ENCODE results near the gene SH3RF1. TPM values are rescaled to one million over a fixed set of nuclear protein-coding genes. Genes with fewer than 3 reads are reported as not detected.

SH3RF1 gene
- total and polyA plus RNA-seq, 2 of the 13 experiments (the other 11 are each of a cell fraction or from before 2014, with no cell fraction given) = 3.1 to 3.2 TPM

DNA sequence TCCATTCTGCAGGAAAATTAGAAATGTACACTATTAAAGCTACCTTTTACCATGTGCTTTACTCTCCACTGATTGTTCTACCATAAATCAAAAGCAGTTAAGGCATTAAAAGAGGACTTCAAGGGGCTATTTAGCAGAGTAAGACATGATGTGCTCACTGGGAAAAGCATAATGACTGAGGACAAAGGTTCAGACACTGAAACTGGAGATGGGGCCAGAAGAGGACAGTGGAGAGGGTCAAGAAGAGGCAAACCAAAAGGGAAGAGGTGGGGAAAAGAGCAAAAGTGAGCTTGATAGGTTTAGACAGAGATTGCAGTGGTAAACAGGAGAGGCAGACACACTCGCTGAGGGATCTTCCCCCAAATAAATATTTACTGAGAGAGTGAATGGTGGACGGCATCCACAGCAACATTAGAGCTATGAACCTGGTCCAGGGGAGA lies 23.8 kb downstream of the SH3RF1 start:
- intact Hi-C loops (cut with micrococcal nuclease; ENCODE audit: unreplicated experiment) (no loop called here), in situ Hi-C loops (cut with HindIII; ENCODE audit: extremely low pct_ligation_motif_present, low pct_unique_long_range_greater_than_20kb) (no loop called here)
- no peaks in the 10 kb centered on the region for H3K27me3 ChIP-seq (ENCODE audit: control insufficient read depth in 1 of 2, insufficient read depth in 2 of 2, low read length in 2 of 2)
- H3K79me2 ChIP-seq (ENCODE audit: insufficient read depth, low read length) = peaks cover 6% of the 10 kb centered on the region
- peak overlapping the region; percentile 34; the same call in 1 of the 2 replicates for H3K4me2 ChIP-seq (ENCODE audit: low read depth, low read length)
- no peaks in the 10 kb centered on the region for H3K36me3 ChIP-seq (replicated peaks in 1 of 2; ENCODE audit: control insufficient read depth in 1 of 2, insufficient read depth in 2 of 2, low read length in 2 of 2)
- WGBS (ENCODE audit: low lambda C conversion rate) = 12% methylated on average over 2 of the region's 2 CpGs
- peak overlapping the region; percentile 29 for H3K27ac ChIP-seq (ENCODE audit: extremely low read length, insufficient read depth, low read length)
- H3K9ac ChIP-seq (ENCODE audit: insufficient read depth, low read depth, low read length) = no peak overlapping the region
- DNase-seq (ENCODE audit: low spot score) = no peak
- H2AFZ ChIP-seq (ENCODE audit: low read length) = no peak overlapping the region
- ATAC-seq = no peak
- H3K4me3 ChIP-seq (replicated peaks in 1 of 3; ENCODE audit: insufficient read depth in 1 of 3, low read depth in 2 of 3, low read length in 3 of 3) = peak overlapping the region in 1 of 3 experiments; percentile 2; a peak in 1 of 6 replicates
- ChIA-PET POLR2A (no interaction called here), CTCF (ENCODE audit: low intra/inter-chr PET ratio, low total read pairs) (no interaction called here)
- TF ChIP-seq ATF1 (CRISPR knock-in tag; IDR thresholded peaks at IDR 0.05) (no peak), ZBTB1 (CRISPR knock-in tag; IDR thresholded peaks at IDR 0.05; ENCODE audit: borderline replicate concordance) (no peak), ATAD3A (CRISPR knock-in tag; IDR thresholded peaks at IDR 0.05) (no peak), E2F2 (CRISPR knock-in tag; IDR thresholded peaks at IDR 0.05; ENCODE audit: borderline replicate concordance) (no peak), ZNF644 (CRISPR knock-in tag; IDR thresholded peaks at IDR 0.05; ENCODE audit: low read depth) (no peak), FOXA1 (IDR thresholded peaks at IDR 0.05) (no peak), FOXA1 (CRISPR knock-in tag; IDR thresholded peaks at IDR 0.05) (0 out of 2 replicates have a peak, but pooled peaks have one; percentile 14), ZNF124 (CRISPR knock-in tag; IDR thresholded peaks at IDR 0.05) (no peak)
- TF ChIP-seq, protein P1, sequence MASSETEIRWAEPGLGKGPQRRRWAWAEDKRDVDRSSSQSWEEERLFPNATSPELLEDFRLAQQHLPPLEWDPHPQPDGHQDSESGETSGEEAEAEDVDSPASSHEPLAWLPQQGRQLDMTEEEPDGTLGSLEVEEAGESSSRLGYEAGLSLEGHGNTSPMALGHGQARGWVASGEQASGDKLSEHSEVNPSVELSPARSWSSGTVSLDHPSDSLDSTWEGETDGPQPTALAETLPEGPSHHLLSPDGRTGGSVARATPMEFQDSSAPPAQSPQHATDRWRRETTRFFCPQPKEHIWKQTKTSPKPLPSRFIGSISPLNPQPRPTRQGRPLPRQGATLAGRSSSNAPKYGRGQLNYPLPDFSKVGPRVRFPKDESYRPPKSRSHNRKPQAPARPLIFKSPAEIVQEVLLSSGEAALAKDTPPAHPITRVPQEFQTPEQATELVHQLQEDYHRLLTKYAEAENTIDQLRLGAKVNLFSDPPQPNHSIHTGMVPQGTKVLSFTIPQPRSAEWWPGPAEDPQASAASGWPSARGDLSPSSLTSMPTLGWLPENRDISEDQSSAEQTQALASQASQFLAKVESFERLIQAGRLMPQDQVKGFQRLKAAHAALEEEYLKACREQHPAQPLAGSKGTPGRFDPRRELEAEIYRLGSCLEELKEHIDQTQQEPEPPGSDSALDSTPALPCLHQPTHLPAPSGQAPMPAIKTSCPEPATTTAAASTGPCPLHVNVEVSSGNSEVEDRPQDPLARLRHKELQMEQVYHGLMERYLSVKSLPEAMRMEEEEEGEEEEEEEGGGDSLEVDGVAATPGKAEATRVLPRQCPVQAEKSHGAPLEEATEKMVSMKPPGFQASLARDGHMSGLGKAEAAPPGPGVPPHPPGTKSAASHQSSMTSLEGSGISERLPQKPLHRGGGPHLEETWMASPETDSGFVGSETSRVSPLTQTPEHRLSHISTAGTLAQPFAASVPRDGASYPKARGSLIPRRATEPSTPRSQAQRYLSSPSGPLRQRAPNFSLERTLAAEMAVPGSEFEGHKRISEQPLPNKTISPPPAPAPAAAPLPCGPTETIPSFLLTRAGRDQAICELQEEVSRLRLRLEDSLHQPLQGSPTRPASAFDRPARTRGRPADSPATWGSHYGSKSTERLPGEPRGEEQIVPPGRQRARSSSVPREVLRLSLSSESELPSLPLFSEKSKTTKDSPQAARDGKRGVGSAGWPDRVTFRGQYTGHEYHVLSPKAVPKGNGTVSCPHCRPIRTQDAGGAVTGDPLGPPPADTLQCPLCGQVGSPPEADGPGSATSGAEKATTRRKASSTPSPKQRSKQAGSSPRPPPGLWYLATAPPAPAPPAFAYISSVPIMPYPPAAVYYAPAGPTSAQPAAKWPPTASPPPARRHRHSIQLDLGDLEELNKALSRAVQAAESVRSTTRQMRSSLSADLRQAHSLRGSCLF (CRISPR knock-in tag; IDR thresholded peaks at IDR 0.05; ENCODE audit: borderline replicate concordance) = no peak
- no TSS peak for BruUV-seq (replicated peaks)
- H3K9me3 ChIP-seq (ENCODE audit: low read length) = no peaks in the 10 kb centered on the region
- H3K4me1 ChIP-seq (ENCODE audit: insufficient read depth, low read length) = peaks cover 65% of the 10 kb centered on the region
- no peak for FAIRE-seq
- no peaks in the 10 kb centered on the region for H4K20me1 ChIP-seq (ENCODE audit: insufficient read depth, low read length)

All from HepG2 (cell line).